SK-N-SH treated with all-trans-retinoic acid at 6 μM for 48 hours (cell line): ENCODE measurements around the gene ORC6.
A peak's percentile ranks its signal among the peaks of the same experiment; 100 is the strongest.

Experiments
- ATAC-seq: fragments of 200-7000 bp; cut with Tn5 transposase; 3 replicates; pipeline ENCODE4 v1.9.1; 2020; ENCODE audit warnings: mild to moderate bottlenecking, moderate library complexity
- ARNTL ChIP-seq: fragments of 450-650 bp; formaldehyde crosslinking; IDR thresholded peaks from 2 replicates; pipeline ENCODE4 v1.5.0; 2020; ENCODE audit warnings: low read depth, mild to moderate bottlenecking, moderate library complexity, borderline replicate concordance
- BACH2 ChIP-seq: fragments of 250-450 bp; sonication (Bioruptor Pico); IDR thresholded peaks from 2 replicates; pipeline ENCODE4 v1.9.0; 2021; ENCODE audit warnings: mild to moderate bottlenecking, borderline replicate concordance
- CREB5 ChIP-seq: fragments of 250-450 bp; sonication (Bioruptor Pico); IDR thresholded peaks from 2 replicates; pipeline ENCODE4 v1.5.1; 2020; ENCODE audit warnings: low read depth, mild to moderate bottlenecking, moderate library complexity
- CSDC2 ChIP-seq: fragments of 250-450 bp; sonication (Bioruptor Pico); IDR thresholded peaks from 2 replicates; pipeline ENCODE4 v1.5.0; 2020; ENCODE audit warnings: mild to moderate bottlenecking, moderate library complexity
- ESRRG ChIP-seq: fragments of 250-450 bp; sonication (Bioruptor Pico); IDR thresholded peaks from 2 replicates; pipeline ENCODE4 v1.6.1; 2021; ENCODE audit warnings: mild to moderate bottlenecking
- GLIS3 ChIP-seq: fragments of 250-450 bp; sonication (Bioruptor Pico); IDR thresholded peaks from 2 replicates; pipeline ENCODE4 v1.5.0; 2020; ENCODE audit warnings: mild to moderate bottlenecking, moderate library complexity
- ISL1 ChIP-seq: fragments of 250-450 bp; sonication (Bioruptor Pico); IDR thresholded peaks from 2 replicates; pipeline ENCODE4 v2.1.2; 2022; ENCODE audit warnings: mild to moderate bottlenecking, moderate library complexity
- PPARA ChIP-seq: fragments of 250-450 bp; sonication (Bioruptor Pico); IDR thresholded peaks from 2 replicates; pipeline ENCODE4 v1.5.0; 2020; ENCODE audit warnings: mild to moderate bottlenecking, borderline replicate concordance
- SNAI2 ChIP-seq: fragments of 250-450 bp; sonication (Bioruptor Pico); IDR thresholded peaks from 2 replicates; pipeline ENCODE4 v1.5.0; 2020; ENCODE audit warnings: mild to moderate bottlenecking, moderate library complexity
- TCF4 ChIP-seq: fragments of 250-450 bp; sonication (Bioruptor Pico); IDR thresholded peaks from 2 replicates; pipeline ENCODE4 v1.8.0; 2021; ENCODE audit warnings: mild to moderate bottlenecking, moderate library complexity, borderline replicate concordance
- TOX ChIP-seq: fragments of 250-450 bp; sonication (Bioruptor Pico); IDR thresholded peaks from 2 replicates; pipeline ENCODE4 v1.8.0; 2021; ENCODE audit warnings: mild to moderate bottlenecking, moderate library complexity, borderline replicate concordance
- ZFP30 ChIP-seq: fragments of 450-650 bp; formaldehyde crosslinking; IDR thresholded peaks from 2 replicates; pipeline ENCODE4 v1.5.0; 2022; ENCODE audit warnings: mild to moderate bottlenecking, moderate library complexity
- ZNF565 ChIP-seq: fragments of 450-650 bp; formaldehyde crosslinking; conservative IDR thresholded peaks from 2 replicates; pipeline ENCODE4 v1.5.0; 2020; ENCODE audit warnings: low read depth, mild to moderate bottlenecking, moderate library complexity
- ZNF8 ChIP-seq: fragments of 450-650 bp; formaldehyde crosslinking; IDR thresholded peaks from 2 replicates; pipeline ENCODE4 v1.5.0; 2020; ENCODE audit warnings: mild to moderate bottlenecking, moderate library complexity
- TF ChIP-seq, protein P1 (sequence below): fragments of 250-450 bp; sonication (Bioruptor Pico); IDR thresholded peaks from 2 replicates; pipeline ENCODE4 v1.8.0; 2021; ENCODE audit warnings: low read depth, mild to moderate bottlenecking, moderate library complexity, borderline replicate concordance
- TF ChIP-seq, protein P2 (sequence below): fragments of 250-450 bp; sonication (Bioruptor Pico); IDR thresholded peaks from 2 replicates; pipeline ENCODE4 v1.5.0; 2020; ENCODE audit warnings: mild to moderate bottlenecking, moderate library complexity
- TF ChIP-seq, protein P3 (sequence below): fragments of 250-450 bp; sonication (Bioruptor Pico); IDR thresholded peaks from 2 replicates; pipeline ENCODE4 v1.5.1; 2021; ENCODE audit warnings: mild to moderate bottlenecking, moderate library complexity

Gene ORC6

GRCh38 chr16:46733319-46733830, 43.9 kb downstream of the ORC6 start:
- ATAC-seq: no peak
- no peak for TF ChIP-seq CREB5 (CRISPR knock-in tag)
- no peak for TF ChIP-seq GLIS3
- TF ChIP-seq, protein P1, sequence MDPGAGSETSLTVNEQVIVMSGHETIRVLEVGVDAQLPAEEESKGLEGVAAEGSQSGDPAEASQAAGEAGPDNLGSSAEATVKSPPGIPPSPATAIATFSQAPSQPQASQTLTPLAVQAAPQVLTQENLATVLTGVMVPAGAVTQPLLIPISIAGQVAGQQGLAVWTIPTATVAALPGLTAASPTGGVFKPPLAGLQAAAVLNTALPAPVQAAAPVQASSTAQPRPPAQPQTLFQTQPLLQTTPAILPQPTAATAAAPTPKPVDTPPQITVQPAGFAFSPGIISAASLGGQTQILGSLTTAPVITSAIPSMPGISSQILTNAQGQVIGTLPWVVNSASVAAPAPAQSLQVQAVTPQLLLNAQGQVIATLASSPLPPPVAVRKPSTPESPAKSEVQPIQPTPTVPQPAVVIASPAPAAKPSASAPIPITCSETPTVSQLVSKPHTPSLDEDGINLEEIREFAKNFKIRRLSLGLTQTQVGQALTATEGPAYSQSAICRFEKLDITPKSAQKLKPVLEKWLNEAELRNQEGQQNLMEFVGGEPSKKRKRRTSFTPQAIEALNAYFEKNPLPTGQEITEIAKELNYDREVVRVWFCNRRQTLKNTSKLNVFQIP (CRISPR knock-in tag): no peak
- TF ChIP-seq, protein P2, sequence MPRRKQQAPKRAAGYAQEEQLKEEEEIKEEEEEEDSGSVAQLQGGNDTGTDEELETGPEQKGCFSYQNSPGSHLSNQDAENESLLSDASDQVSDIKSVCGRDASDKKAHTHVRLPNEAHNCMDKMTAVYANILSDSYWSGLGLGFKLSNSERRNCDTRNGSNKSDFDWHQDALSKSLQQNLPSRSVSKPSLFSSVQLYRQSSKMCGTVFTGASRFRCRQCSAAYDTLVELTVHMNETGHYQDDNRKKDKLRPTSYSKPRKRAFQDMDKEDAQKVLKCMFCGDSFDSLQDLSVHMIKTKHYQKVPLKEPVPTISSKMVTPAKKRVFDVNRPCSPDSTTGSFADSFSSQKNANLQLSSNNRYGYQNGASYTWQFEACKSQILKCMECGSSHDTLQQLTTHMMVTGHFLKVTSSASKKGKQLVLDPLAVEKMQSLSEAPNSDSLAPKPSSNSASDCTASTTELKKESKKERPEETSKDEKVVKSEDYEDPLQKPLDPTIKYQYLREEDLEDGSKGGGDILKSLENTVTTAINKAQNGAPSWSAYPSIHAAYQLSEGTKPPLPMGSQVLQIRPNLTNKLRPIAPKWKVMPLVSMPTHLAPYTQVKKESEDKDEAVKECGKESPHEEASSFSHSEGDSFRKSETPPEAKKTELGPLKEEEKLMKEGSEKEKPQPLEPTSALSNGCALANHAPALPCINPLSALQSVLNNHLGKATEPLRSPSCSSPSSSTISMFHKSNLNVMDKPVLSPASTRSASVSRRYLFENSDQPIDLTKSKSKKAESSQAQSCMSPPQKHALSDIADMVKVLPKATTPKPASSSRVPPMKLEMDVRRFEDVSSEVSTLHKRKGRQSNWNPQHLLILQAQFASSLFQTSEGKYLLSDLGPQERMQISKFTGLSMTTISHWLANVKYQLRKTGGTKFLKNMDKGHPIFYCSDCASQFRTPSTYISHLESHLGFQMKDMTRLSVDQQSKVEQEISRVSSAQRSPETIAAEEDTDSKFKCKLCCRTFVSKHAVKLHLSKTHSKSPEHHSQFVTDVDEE (CRISPR knock-in tag): no peak

DNA sequence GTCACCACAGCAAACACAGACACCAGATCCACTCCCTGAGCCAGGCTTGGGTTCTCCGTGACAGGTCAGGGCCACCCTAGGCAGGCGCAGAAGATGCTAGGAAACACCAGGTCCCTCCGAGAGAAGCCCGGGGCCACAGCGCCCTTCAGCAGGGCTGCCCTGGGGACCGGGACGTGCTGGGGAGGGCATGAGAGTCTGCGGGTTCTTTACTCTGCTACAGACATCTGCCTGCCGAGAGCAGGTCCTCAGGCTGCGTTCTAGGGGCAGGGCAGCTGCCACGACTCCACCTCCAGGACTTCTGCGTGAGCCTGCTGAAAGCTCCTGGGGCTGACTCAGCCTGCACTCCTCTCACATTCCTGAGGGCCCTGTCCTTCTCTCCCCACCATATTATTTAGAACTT, 47.2 kb downstream of the ORC6 start:
- TF ChIP-seq CSDC2 (CRISPR knock-in tag): no peak

GRCh38 chr16:46737621-46738214, 48.3 kb downstream of the ORC6 start:
- TF ChIP-seq PPARA (no peak), ZNF8 (no peak), CREB5 (CRISPR knock-in tag) (no peak), CSDC2 (CRISPR knock-in tag) (no peak), TCF4 (no peak), ZFP30 (CRISPR knock-in tag) (no peak), ZNF565 (CRISPR knock-in tag) (no peak), TOX (no peak), ARNTL (CRISPR knock-in tag) (no peak), SNAI2 (CRISPR knock-in tag) (no peak), GLIS3 (no peak), ISL1 (CRISPR knock-in tag) (no peak), BACH2 (CRISPR knock-in tag) (no peak), ESRRG (CRISPR knock-in tag) (no peak)
- TF ChIP-seq, protein P2 (CRISPR knock-in tag): no peak
- TF ChIP-seq, protein P3, sequence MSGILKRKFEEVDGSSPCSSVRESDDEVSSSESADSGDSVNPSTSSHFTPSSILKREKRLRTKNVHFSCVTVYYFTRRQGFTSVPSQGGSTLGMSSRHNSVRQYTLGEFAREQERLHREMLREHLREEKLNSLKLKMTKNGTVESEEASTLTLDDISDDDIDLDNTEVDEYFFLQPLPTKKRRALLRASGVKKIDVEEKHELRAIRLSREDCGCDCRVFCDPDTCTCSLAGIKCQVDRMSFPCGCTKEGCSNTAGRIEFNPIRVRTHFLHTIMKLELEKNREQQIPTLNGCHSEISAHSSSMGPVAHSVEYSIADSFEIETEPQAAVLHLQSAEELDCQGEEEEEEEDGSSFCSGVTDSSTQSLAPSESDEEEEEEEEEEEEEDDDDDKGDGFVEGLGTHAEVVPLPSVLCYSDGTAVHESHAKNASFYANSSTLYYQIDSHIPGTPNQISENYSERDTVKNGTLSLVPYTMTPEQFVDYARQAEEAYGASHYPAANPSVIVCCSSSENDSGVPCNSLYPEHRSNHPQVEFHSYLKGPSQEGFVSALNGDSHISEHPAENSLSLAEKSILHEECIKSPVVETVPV (CRISPR knock-in tag): no peak
- TF ChIP-seq, protein P1 (CRISPR knock-in tag): no peak
- no peak for ATAC-seq

More for the DNA sequence above, 47.2 kb downstream of the ORC6 start:
- peak; percentile 39; the same call in 1 of the 3 replicates for ATAC-seq
